Breast epithelium (tissue), 3 donors: Measurements from ENCODE around the gene ADD2.

ENCODE experiments used
- CTCF ChIP-seq, 3 donors: fragments of 450-650 bp; IDR thresholded peaks; one replicate each; pipeline ENCODE4 v1.5.1; 2016 to 2017; ENCODE audit warnings: antibody characterized with exemption in 3 of 3, mild to moderate bottlenecking in 3 of 3, moderate library complexity in 3 of 3
- POLR2A ChIP-seq: fragments of 450-650 bp; IDR thresholded peaks from one replicate; pipeline ENCODE4 v1.6.1; 2016; ENCODE audit warnings: antibody characterized with exemption, mild to moderate bottlenecking, moderate library complexity
- POLR2AphosphoS5 ChIP-seq, 3 donors: sonication (generic); formaldehyde crosslinking; IDR thresholded peaks; one replicate each; pipeline ENCODE4 v1.6.1; 2017; ENCODE audit warnings: antibody characterized with exemption in 3 of 3

GRCh38 chr2:70816726-70817125, 48.7 kb upstream of the ADD2 start:
- TF ChIP-seq CTCF (IDR thresholded peaks at IDR 0.05) (no peak), POLR2AphosphoS5 (IDR thresholded peaks at IDR 0.05) (no peak), POLR2A (no peak)
